DOHH2 (cell line): ENCODE data around the gene GLYR1.

Experiments
- CTCF ChIP-seq: fragments of 200-600 bp; sonication (generic); IDR thresholded peaks from one replicate; pipeline ENCODE4 v1.5.1; 2014; ENCODE audit warnings: antibody characterized with exemption, mild to moderate bottlenecking, low read depth, low read length; ENCODE audit not compliant: poor library complexity, severe bottlenecking
- EZH2phosphoT487 ChIP-seq: fragments of 200-600 bp; sonication (generic); IDR thresholded peaks from 2 replicates; pipeline ENCODE4 v1.6.1; 2017; ENCODE audit warnings: borderline replicate concordance, mild to moderate bottlenecking, antibody characterized with exemption, low read length, moderate library complexity, mixed read lengths

GRCh38 chr16:4801051-4801961 is 45.8 kb downstream of the GLYR1 start:
- TF ChIP-seq CTCF (no peak), EZH2phosphoT487 (no peak)
